Measurements from ENCODE around the gene TMSB4X. TPM values are rescaled to one million over a fixed set of nuclear protein-coding genes. Genes with fewer than 3 reads are reported as not detected.

Gene TMSB4X
- total and polyA plus RNA-seq, 2 donors (not counting 3 experiments of a cell fraction or from before 2014, with no cell fraction given) = 4,136 to 6,858 TPM

- DNase-seq (ENCODE audit: low read depth, low spot score) = no peak
- Histone ChIP-seq H3K27ac (ENCODE audit: insufficient read depth, low read depth, low read length) (peak overlapping the region; percentile 64), H3K4me3 (replicated peaks in 1 of 3; ENCODE audit: insufficient read depth in 1 of 3, low read depth in 1 of 3, low read length in 3 of 3) (no peak overlapping the region), H4K20me1 (replicated peaks; ENCODE audit: control insufficient read depth, extremely low read depth, insufficient read depth, low read length) (no peaks in the 10 kb centered on the region), H3K27me3 (ENCODE audit: control insufficient read depth in 2 of 2, insufficient read depth in 2 of 2, low read length in 2 of 2) (no peaks in the 10 kb centered on the region), H3K9me1 (replicated peaks; ENCODE audit: control insufficient read depth, extremely low read depth, insufficient read depth, low read length) (no peaks in the 10 kb centered on the region), H2AFZ (ENCODE audit: low read depth, low read length) (no peak overlapping the region), H3K79me2 (ENCODE audit: control insufficient read depth, insufficient read depth, low read length) (no peaks in the 10 kb centered on the region), H3K4me1 (ENCODE audit: control insufficient read depth, extremely low read depth, insufficient read depth, low read length) (peaks cover 27% of the 10 kb centered on the region), H3K9ac (replicated peaks; ENCODE audit: extremely low read depth, insufficient read depth, low read length) (peak overlapping the region; percentile 62), H3K4me2 (ENCODE audit: insufficient read depth, low read length) (no peak overlapping the region), H3K9me3 (replicated peaks; ENCODE audit: control insufficient read depth, insufficient read depth, low read length) (no peaks in the 10 kb centered on the region), H3K36me3 (ENCODE audit: control insufficient read depth in 2 of 2, extremely low read depth in 1 of 2, insufficient read depth in 2 of 2, low read length in 2 of 2) (no peaks in the 10 kb centered on the region)
- ChIA-PET POLR2A (interaction anchor here (0.6 to 1.5 kb wide), 8 partner anchors 10 to 542 kb away, joined by 3 to 18 read pairs (median 4); partner anchors contain the start of gene TMSB4X), CTCF (interaction anchor here (0.5 to 2.5 kb wide), 53 partner anchors 8 to 1083 kb away, joined by 3 to 64 read pairs (median 5); partner anchors contain the start of genes GEMIN8 and TMSB4X)
- TF ChIP-seq FOS (IDR thresholded peaks at IDR 0.05; ENCODE audit: borderline replicate concordance, insufficient read depth, low read length) = no peak
- no peak for TF ChIP-seq EZH2 (IDR thresholded peaks at IDR 0.05; ENCODE audit: borderline replicate concordance, low read depth, low read length, severe bottlenecking)
- no peak for TF ChIP-seq JUN (IDR thresholded peaks at IDR 0.05; ENCODE audit: borderline replicate concordance, insufficient read depth, insufficient read length, low read depth)
- TF ChIP-seq MYC (IDR thresholded peaks at IDR 0.05; ENCODE audit: low read depth, low read length) = no peak
- TF ChIP-seq POLR2AphosphoS5 (IDR thresholded peaks at IDR 0.05; ENCODE audit: insufficient read depth, low read depth, low read length) = no peak
- no peak for TF ChIP-seq POLR2A (IDR thresholded peaks at IDR 0.05; ENCODE audit: low read depth, low read length)
- no peak for TF ChIP-seq MAX (IDR thresholded peaks at IDR 0.05; ENCODE audit: insufficient read depth, insufficient read length)
- TF ChIP-seq GATA2 (IDR thresholded peaks at IDR 0.05; ENCODE audit: insufficient read depth, insufficient read length, low read depth, low read length) = no peak
- TF ChIP-seq, protein P1, sequence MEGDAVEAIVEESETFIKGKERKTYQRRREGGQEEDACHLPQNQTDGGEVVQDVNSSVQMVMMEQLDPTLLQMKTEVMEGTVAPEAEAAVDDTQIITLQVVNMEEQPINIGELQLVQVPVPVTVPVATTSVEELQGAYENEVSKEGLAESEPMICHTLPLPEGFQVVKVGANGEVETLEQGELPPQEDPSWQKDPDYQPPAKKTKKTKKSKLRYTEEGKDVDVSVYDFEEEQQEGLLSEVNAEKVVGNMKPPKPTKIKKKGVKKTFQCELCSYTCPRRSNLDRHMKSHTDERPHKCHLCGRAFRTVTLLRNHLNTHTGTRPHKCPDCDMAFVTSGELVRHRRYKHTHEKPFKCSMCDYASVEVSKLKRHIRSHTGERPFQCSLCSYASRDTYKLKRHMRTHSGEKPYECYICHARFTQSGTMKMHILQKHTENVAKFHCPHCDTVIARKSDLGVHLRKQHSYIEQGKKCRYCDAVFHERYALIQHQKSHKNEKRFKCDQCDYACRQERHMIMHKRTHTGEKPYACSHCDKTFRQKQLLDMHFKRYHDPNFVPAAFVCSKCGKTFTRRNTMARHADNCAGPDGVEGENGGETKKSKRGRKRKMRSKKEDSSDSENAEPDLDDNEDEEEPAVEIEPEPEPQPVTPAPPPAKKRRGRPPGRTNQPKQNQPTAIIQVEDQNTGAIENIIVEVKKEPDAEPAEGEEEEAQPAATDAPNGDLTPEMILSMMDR (IDR thresholded peaks at IDR 0.05; ENCODE audit: extremely low read depth in 1 of 2, insufficient read depth in 1 of 2, low read depth in 1 of 2, low read length in 2 of 2) = no peak
- FAIRE-seq = no peak
- intact Hi-C loops (cut with micrococcal nuclease) (loop anchor here (1.0 to 5.0 kb wide), 4 partner anchors 32 to 1086 kb away; no protein-coding TSS in a partner anchor), dilution Hi-C loops (cut with MboI; ENCODE audit: extremely low pct_ligation_motif_present, low sequenced_read_pairs) (no loop called here)
- BruUV-seq (replicated peaks) = no TSS peak
Measured at GRCh38 chrX:12946406-12946805, 28.5 kb upstream of the TMSB4X start.

Measured in endothelial cell of umbilical vein (primary cell).